H9 (cell line): ENCODE measurements around the gene DAB1. TPM values are rescaled to one million over a fixed set of nuclear protein-coding genes. Genes with fewer than 3 reads are reported as not detected.

Experiments used
- DNase-seq: peaks from one replicate; pipeline ENCODE4 v3.0.0-alpha.2; 2017
- H2AFZ ChIP-seq: one replicate; pipeline ENCODE4 v1.6.1; 2013; ENCODE audit warnings: mild to moderate bottlenecking, low read length, control low read depth, moderate library complexity
- H2AK5ac ChIP-seq: 2 replicates; pipeline ENCODE4 v1.6.1; 2013; ENCODE audit warnings: low read length, control low read depth, mixed read lengths; ENCODE audit not compliant: insufficient read length
- H2BK120ac ChIP-seq: one replicate; pipeline ENCODE4 v1.6.1; 2013; ENCODE audit warnings: low read depth, mild to moderate bottlenecking, low read length, control low read depth, inconsistent platforms; ENCODE audit not compliant: poor library complexity, severe bottlenecking
- H2BK12ac ChIP-seq: 2 replicates; pipeline ENCODE4 v1.6.1; 2013; ENCODE audit warnings: low read length, control low read depth, mixed read lengths, low read depth; ENCODE audit not compliant: insufficient read length
- H2BK15ac ChIP-seq: 2 replicates; pipeline ENCODE4 v1.6.1; 2013; ENCODE audit warnings: low read depth, low read length, control low read depth
- H2BK20ac ChIP-seq: one replicate; pipeline ENCODE4 v1.6.1; 2013; ENCODE audit warnings: low read depth, mild to moderate bottlenecking, low read length, control low read depth, inconsistent platforms; ENCODE audit not compliant: poor library complexity, severe bottlenecking
- H2BK5ac ChIP-seq: 2 replicates; pipeline ENCODE4 v1.6.1; 2013; ENCODE audit warnings: low read length, control low read depth, mixed read lengths; ENCODE audit not compliant: insufficient read length
- H3K14ac ChIP-seq: 2 replicates; pipeline ENCODE4 v1.6.1; 2013; ENCODE audit warnings: low read length, control low read depth; ENCODE audit not compliant: insufficient read depth
- H3K18ac ChIP-seq: 2 replicates; pipeline ENCODE4 v1.6.1; 2013; ENCODE audit warnings: low read depth, mild to moderate bottlenecking, mixed read lengths, low read length, control low read depth; ENCODE audit not compliant: insufficient read length
- H3K23ac ChIP-seq: 2 replicates; pipeline ENCODE4 v1.6.1; 2013; ENCODE audit warnings: low read length, control low read depth, mixed read lengths, low read depth; ENCODE audit not compliant: insufficient read length
- H3K23me2 ChIP-seq: 2 replicates; pipeline ENCODE4 v1.6.1; 2013; ENCODE audit warnings: low read depth, mild to moderate bottlenecking, mixed read lengths, low read length, control low read depth; ENCODE audit not compliant: insufficient read length, poor library complexity, severe bottlenecking
- H3K27ac ChIP-seq: 2 replicates; pipeline ENCODE4 v1.5.1; 2013; ENCODE audit warnings: low read length, control low read depth, mixed read lengths, low read depth; ENCODE audit not compliant: insufficient read length
- H3K27me3 ChIP-seq: 2 replicates; pipeline ENCODE4 v1.6.1; 2013; ENCODE audit warnings: low read length, control low read depth, inconsistent platforms; ENCODE audit not compliant: insufficient read depth
- H3K4ac ChIP-seq: 2 replicates; pipeline ENCODE4 v1.6.1; 2013; ENCODE audit warnings: low read depth, mild to moderate bottlenecking, control low read depth, inconsistent platforms, low read length, moderate library complexity
- H3K4me1 ChIP-seq: 2 replicates; pipeline ENCODE4 v1.6.1; 2013; ENCODE audit warnings: low read length, control low read depth, inconsistent platforms; ENCODE audit not compliant: insufficient read depth
- H3K4me2 ChIP-seq: 2 replicates; pipeline ENCODE4 v1.6.1; 2013; ENCODE audit warnings: low read length, control low read depth, mixed read lengths; ENCODE audit not compliant: insufficient read length, insufficient read depth
- H3K56ac ChIP-seq: 2 replicates; pipeline ENCODE4 v1.6.1; 2013; ENCODE audit warnings: low read depth, mild to moderate bottlenecking, mixed read lengths, low read length, control low read depth; ENCODE audit not compliant: insufficient read length
- H3K79me1 ChIP-seq: 2 replicates; pipeline ENCODE4 v1.6.1; 2013; ENCODE audit warnings: low read depth, mild to moderate bottlenecking, moderate library complexity, low read length, control low read depth, inconsistent platforms; ENCODE audit not compliant: insufficient read depth, poor library complexity, severe bottlenecking
- H3K79me2 ChIP-seq: 2 replicates; pipeline ENCODE4 v1.6.1; 2013; ENCODE audit warnings: low read length, control low read depth, inconsistent platforms; ENCODE audit not compliant: insufficient read depth
- H3K9ac ChIP-seq: 2 replicates; pipeline ENCODE4 v1.6.1; 2013; ENCODE audit warnings: low read length, control low read depth, mixed read lengths; ENCODE audit not compliant: insufficient read length; ENCODE audit errors: extremely low read depth
- H3K9me3 ChIP-seq: one replicate; pipeline ENCODE4 v1.6.1; 2013; ENCODE audit warnings: low read depth, low read length, inconsistent platforms; ENCODE audit not compliant: control insufficient read depth
- H3T11ph ChIP-seq: one replicate; pipeline ENCODE4 v1.6.1; 2013; ENCODE audit warnings: mild to moderate bottlenecking, low read length, control low read depth, inconsistent platforms
- H4K20me1 ChIP-seq: one replicate; pipeline ENCODE4 v1.6.1; 2013; ENCODE audit not compliant: control insufficient read depth, insufficient read length, insufficient read depth
- H4K5ac ChIP-seq: 2 replicates; pipeline ENCODE4 v1.6.1; 2013; ENCODE audit warnings: low read depth, mild to moderate bottlenecking, mixed read lengths, low read length, control low read depth; ENCODE audit not compliant: insufficient read length
- H4K8ac ChIP-seq: replicated peaks from 2 replicates; pipeline ENCODE4 v1.6.1; 2013; ENCODE audit warnings: low read length, control low read depth, mixed read lengths, low read depth; ENCODE audit not compliant: insufficient read length
- H4K91ac ChIP-seq: 2 replicates; pipeline ENCODE4 v1.6.1; 2013; ENCODE audit warnings: low read depth, mild to moderate bottlenecking, moderate library complexity, mixed read lengths, low read length, control low read depth; ENCODE audit not compliant: insufficient read length
- H3K27ac Mint-ChIP-seq, 3 experiments: 2 replicates in 2 of 3; 3 replicates in 1 of 3; pipeline ENCODE4 v1.8.0; 2020 to 2021; ENCODE audit warnings: mixed read lengths in 3 of 3, mild to moderate bottlenecking in 1 of 3, moderate library complexity in 1 of 3
- H3K27me3 Mint-ChIP-seq: 2 replicates; pipeline ENCODE4 v1.8.0; 2021; ENCODE audit warnings: low read depth, mild to moderate bottlenecking, moderate library complexity, mixed read lengths
- H3K36me3 Mint-ChIP-seq, 3 experiments: 2 replicates in 2 of 3; 3 replicates in 1 of 3; pipeline ENCODE4 v1.8.0; 2020 to 2021; ENCODE audit warnings: low read depth in 3 of 3, mixed read lengths in 3 of 3; ENCODE audit not compliant: insufficient read depth in 1 of 3
- H3K4me1 Mint-ChIP-seq, 2 experiments: 2 replicates each; pipeline ENCODE4 v1.8.0; 2020; ENCODE audit warnings: mixed read lengths in 2 of 2
- H3K4me3 Mint-ChIP-seq, 2 experiments: 2 replicates in 1 of 2; 3 replicates in 1 of 2; pipeline ENCODE4 v1.8.0; 2020 to 2021; ENCODE audit warnings: mild to moderate bottlenecking in 2 of 2, mixed read lengths in 2 of 2, moderate library complexity in 1 of 2
- H3K9me3 Mint-ChIP-seq, 2 experiments: 2 replicates in 1 of 2; 3 replicates in 1 of 2; pipeline ENCODE4 v1.8.0; 2020; ENCODE audit warnings: mild to moderate bottlenecking in 2 of 2, mixed read lengths in 2 of 2, moderate library complexity in 1 of 2
- CTCF ChIP-seq: fragments of 200-600 bp; sonication (generic); conservative IDR thresholded peaks from 3 replicates; pipeline ENCODE4 v1.8.0; 2021; ENCODE audit warnings: antibody characterized with exemption, mild to moderate bottlenecking
- WGBS: extraction: QIAGEN DNeasy Blood & Tissue Kit; methylation state at CpG from one replicate; pipeline ENCODE4 v1.1.7; 2013; ENCODE audit warnings: missing lambda C conversion rate, low lambda C conversion rate, mixed read lengths; ENCODE audit not compliant: insufficient read length; ENCODE audit errors: extremely low coverage; 5-methylcytosine and 5-hydroxymethylcytosine counted together
- total RNA-seq: library from RNA; stranded (reverse); gene quantifications from 2 replicates; pipeline ENCODE4 v1.2.1, GENCODE V29; 2021

DAB1 gene
- total RNA-seq, 1 experiment from 2014 or later, result 9.3 TPM

GRCh38 chr1:57316291-57316690, 107.6 kb downstream of the DAB1 start:
- no peak overlapping the region for H3K4ac ChIP-seq
- no peaks in the 10 kb centered on the region for H3K27me3 ChIP-seq
- no peaks in the 10 kb centered on the region for H3K4me1 ChIP-seq
- no peak overlapping the region for H2BK120ac ChIP-seq
- WGBS, result no CpG with 5 or more reads among the region's 3 CpGs
- H2AFZ ChIP-seq, result no peak overlapping the region
- DNase-seq, result no peak
- H3T11ph ChIP-seq, result no peak overlapping the region
- no peak overlapping the region for H2BK5ac ChIP-seq
- Mint-ChIP-seq H3K36me3 (peaks cover 4 to 8% (median 7%) of the 10 kb centered on the region in 3 experiments; a peak in 4 of 7 replicates), H3K27ac (no peak overlapping the region), H3K4me3 (no peak overlapping the region), H3K9me3 (peaks cover 8 to 9% of the 10 kb centered on the region in 2 experiments; a peak in 4 of 5 replicates), H3K4me1 (peaks cover 0 to 7% of the 10 kb centered on the region in 2 experiments; a peak in 2 of 4 replicates), H3K27me3 (no peaks in the 10 kb centered on the region)
- H3K14ac ChIP-seq, result no peak overlapping the region
- no peak overlapping the region for H3K4me2 ChIP-seq
- H4K20me1 ChIP-seq, result no peaks in the 10 kb centered on the region
- no peak overlapping the region for H3K23ac ChIP-seq
- no peaks in the 10 kb centered on the region for H3K9me3 ChIP-seq
- H4K5ac ChIP-seq, result no peak overlapping the region
- H2BK12ac ChIP-seq, result no peak overlapping the region
- no peaks in the 10 kb centered on the region for H3K79me1 ChIP-seq
- no peak overlapping the region for H2BK20ac ChIP-seq
- H3K9ac ChIP-seq, result no peak overlapping the region
- H3K79me2 ChIP-seq, result no peaks in the 10 kb centered on the region
- no peak overlapping the region for H2AK5ac ChIP-seq
- TF ChIP-seq CTCF, result no peak
- no peak overlapping the region for H3K18ac ChIP-seq
- H3K56ac ChIP-seq, result no peak overlapping the region
- no peak overlapping the region for H3K27ac ChIP-seq
- H2BK15ac ChIP-seq, result no peak overlapping the region
- H4K8ac ChIP-seq, result no peak overlapping the region
- H4K91ac ChIP-seq, result no peak overlapping the region
- H3K23me2 ChIP-seq, result no peaks in the 10 kb centered on the region
